HCT116 (cell line): Measurements from ENCODE around the gene GNAS.

Source experiments
- ATF3 ChIP-seq: IDR thresholded peaks from 2 replicates; pipeline ENCODE4 v1.6.1; 2012
- CEBPB ChIP-seq: IDR thresholded peaks from 2 replicates; pipeline ENCODE4 v1.6.1; 2012; ENCODE audit warnings: low read depth
- CTCF ChIP-seq, 3 experiments: fragments of 200-600 bp in 1 of 3; sonication (generic) in 1 of 3; IDR thresholded peaks in 2 of 3; conservative IDR thresholded peaks in 1 of 3; 2 replicates each; pipeline ENCODE4 v1.5.1; 2012 to 2017; ENCODE audit warnings: low read depth in 2 of 3, low read length in 2 of 3, antibody characterized with exemption in 1 of 3, borderline replicate concordance in 1 of 3, control low read depth in 1 of 3, mild to moderate bottlenecking in 1 of 3, mixed read lengths in 1 of 3, mixed run types in 1 of 3, moderate library complexity in 1 of 3; ENCODE audit not compliant: insufficient read depth in 1 of 3
- EZH2 ChIP-seq: fragments of 200-600 bp; sonication (generic); IDR thresholded peaks from 2 replicates; pipeline ENCODE4 v1.6.1; 2017; ENCODE audit warnings: antibody characterized with exemption, mixed run types
- FOSL1 ChIP-seq: IDR thresholded peaks from 2 replicates; pipeline ENCODE4 v1.6.1; 2012; ENCODE audit warnings: low read depth
- MAX ChIP-seq: IDR thresholded peaks from 2 replicates; pipeline ENCODE4 v1.6.1; 2012
- POLR2AphosphoS5 ChIP-seq: IDR thresholded peaks from 2 replicates; pipeline ENCODE4 v1.6.1; 2011; ENCODE audit warnings: mild to moderate bottlenecking, low read depth, low read length, moderate library complexity
- RAD21 ChIP-seq: IDR thresholded peaks from 2 replicates; pipeline ENCODE4 v1.6.1; 2012; ENCODE audit warnings: low read depth, mild to moderate bottlenecking

- no peak for TF ChIP-seq CTCF (IDR thresholded peaks at IDR 0.05 in 2 of 3, conservative IDR thresholded peaks at IDR 0.05 in 1 of 3; ENCODE audit: borderline replicate concordance in 1 of 3, insufficient read depth in 1 of 3, low read depth in 2 of 3, low read length in 2 of 3)
- no peak for TF ChIP-seq RAD21
- no peak for TF ChIP-seq EZH2
- no peak for TF ChIP-seq MAX
- no peak for TF ChIP-seq POLR2AphosphoS5
- no peak for TF ChIP-seq CEBPB
- no peak for TF ChIP-seq ATF3
- no peak for TF ChIP-seq FOSL1
Measured at GRCh38 chr20:58938078-58938477, 85.6 kb downstream of the GNAS start.
